CD1c-positive myeloid dendritic cell (primary cell): Measurements from ENCODE around the gene BANF1.
A peak's percentile ranks its signal among the peaks of the same experiment; 100 is the strongest.

Source experiments
- DNase-seq: peaks from one replicate; pipeline ENCODE4 v3.0.0-alpha.2; 2016; ENCODE audit errors: extremely low spot score

The BANF1 gene

GRCh38 chr11:66001942-66002647, at the start of gene BANF1, which contains the start of gene EIF1AD:
BANF1 (plus strand) TSS chr11:66002503; CDS start chr11:66003251, 748 bp downstream.
EIF1AD (minus strand) TSS chr11:66002157; CDS start chr11:66000389, 1,768 bp downstream.
- peak; percentile 97 for DNase-seq

DNA sequence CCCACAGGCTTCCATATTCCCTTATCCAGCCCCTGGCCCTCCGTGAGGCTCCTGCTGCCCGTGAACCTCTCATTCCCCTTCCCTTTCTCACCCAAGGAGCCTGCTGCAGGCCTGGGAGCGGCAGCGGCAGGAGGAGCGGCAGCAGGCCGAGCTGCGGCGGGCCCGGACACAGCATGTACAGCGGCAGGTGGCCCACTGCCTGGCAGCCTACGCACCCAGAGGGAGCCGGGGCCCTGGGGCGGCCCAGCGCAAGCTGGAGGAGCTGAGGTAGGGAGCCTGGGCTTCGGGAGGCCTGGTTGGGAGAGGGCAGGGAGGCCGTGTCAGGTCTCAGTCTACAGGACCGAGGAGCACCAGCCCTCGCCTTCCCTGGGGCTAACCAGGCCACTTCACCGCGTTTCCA, 48.8 kb upstream of the BANF1 start:
- no peak for DNase-seq

GRCh38 chr11:65954771-65955170, 47.5 kb upstream of the BANF1 start:
- DNase-seq = no peak

DNA sequence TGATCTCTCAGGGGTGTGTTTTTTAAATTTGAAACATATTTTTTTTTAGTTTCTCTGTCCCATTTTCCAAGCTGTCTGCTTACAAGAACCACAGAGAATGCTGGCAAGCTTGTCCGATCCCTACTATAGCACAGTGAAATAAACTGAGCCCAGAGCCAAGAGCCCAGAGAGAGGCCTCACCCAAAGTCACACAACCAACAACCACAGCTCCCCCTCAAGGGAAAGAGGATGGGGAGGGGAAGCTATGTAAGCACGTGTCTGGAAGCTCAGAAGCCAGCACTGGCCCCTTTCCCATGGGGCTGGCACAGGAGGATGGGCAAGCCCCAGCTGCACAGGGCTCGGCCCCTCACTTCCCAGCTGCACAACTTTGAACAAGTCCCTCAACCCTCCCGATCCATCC, 44.0 kb upstream of the BANF1 start:
- no peak for DNase-seq

DNA sequence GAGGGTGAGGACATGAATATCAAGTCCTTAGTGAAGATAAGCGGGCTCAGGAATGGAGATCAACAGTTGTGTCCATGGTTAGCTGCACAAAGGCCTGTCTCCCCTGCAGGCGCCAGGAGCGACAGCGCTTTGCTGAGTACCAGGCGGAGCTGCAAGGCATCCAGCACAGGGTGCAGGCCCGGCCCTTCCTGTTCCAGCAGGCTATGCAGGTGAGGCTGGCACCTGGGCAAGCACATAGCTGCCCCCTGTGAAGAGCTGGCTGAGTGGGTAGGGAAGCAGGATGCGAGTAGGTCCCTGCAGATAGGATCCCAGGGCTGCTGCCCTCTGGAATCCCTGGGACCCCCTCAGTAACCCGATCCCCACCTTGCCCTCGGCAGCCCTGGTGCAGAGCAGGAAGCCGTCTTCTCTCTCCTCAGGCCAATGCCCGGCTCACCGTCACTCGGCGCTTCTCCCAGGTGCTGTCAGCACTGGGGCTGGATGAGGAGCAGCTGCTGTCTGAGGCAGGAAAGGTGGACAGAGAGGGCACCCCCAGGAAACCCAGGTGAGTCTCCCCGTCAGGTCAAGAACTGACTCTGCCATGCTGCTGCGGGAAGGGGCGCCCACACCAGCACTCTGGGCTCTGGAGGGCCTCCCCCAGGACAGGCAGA, 43.4 kb upstream of the BANF1 start:
- DNase-seq = no peak

DNA sequence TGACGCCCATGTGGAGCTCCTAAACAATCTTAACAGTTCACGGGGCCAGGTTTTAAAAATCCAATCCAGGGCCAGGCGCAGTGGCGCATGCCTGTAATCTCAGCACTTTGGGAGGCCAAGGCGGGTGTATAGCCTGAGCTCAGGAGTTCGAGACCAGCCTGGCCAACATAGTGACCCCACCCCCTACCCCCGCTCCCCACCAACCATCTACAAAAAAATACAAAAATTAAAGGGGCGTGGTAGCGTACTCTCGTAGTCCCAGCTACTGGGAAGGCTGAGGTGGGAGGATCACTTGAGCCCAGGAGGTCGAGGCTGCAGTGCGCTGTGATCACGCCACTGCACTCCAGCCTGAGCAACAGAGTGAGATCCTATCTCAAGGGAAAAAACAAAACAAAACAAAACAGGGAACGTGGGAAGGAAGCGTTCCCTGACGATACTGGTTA, 41.5 kb upstream of the BANF1 start:
- DNase-seq = no peak

DNA sequence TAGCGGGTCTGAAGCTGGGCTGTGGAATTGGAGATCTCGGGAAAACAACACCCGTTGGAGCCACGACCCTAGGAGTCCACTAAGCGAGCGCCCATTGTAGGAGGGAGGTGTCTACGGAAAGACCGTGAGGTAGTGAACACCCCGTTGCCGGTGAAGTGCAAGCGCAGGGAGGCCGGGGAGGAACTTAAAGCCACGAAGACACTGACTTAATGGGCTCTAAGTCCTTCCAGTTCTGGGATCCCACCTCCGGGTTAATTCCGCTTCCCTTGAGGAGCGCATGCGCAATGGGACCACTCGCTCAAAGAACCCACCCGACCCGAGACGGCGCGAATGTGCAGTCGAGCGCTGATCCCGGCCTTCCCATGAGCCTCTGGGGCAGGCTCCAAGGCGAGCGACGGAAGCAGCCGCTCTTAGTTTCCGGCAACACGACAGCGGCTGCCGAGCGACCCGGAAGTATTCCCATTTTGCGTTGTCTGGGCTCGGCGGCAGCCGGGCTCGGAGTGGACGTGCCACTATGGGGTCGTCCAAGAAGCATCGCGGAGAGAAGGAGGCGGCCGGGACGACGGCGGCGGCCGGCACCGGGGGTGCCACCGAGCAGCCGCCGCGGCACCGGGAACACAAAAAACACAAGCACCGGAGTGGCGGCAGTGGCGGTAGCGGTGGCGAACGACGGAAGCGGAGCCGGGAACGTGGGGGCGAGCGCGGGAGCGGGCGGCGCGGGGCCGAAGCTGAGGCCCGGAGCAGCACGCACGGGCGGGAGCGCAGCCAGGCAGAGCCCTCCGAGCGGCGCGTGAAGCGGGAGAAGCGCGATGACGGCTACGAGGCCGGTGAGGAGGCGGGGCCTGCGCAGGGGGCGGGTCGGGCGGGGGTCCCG, 40.8 kb upstream of the BANF1 start, which contains the start of gene SART1:
Gene SART1 (plus strand): TSS at position 468 of the 874 bp plus-strand sequence. CDS start 47 bp downstream, at position 515.
- peak; percentile 98 for DNase-seq

DNA sequence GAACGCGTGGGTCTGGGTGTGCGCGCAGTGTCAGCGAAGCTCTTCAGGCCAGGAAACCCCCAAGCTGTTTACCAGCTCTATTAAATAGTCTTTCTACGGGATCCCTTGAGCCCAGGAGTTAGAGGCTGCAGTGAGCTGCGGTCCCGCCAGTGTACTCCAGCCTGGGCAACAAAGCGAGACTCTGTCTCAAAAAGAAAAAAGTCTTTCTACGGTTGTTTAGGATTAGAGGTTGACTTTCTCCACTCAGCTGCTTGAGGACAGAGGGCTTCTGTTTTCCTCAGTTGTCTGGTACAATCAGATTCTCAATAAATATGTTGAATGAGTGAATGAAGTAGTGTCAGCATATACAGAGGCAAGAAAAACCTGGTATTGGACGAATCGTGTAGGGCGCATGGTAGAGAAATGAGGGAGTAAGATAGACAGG, 40.1 kb upstream of the BANF1 start:
- DNase-seq = no peak

- DNase-seq = no peak
Measured at GRCh38 chr11:65964906-65965305, 37.4 kb upstream of the BANF1 start.

- no peak for DNase-seq
Measured at GRCh38 chr11:65965986-65966762, 36.1 kb upstream of the BANF1 start.

DNA sequence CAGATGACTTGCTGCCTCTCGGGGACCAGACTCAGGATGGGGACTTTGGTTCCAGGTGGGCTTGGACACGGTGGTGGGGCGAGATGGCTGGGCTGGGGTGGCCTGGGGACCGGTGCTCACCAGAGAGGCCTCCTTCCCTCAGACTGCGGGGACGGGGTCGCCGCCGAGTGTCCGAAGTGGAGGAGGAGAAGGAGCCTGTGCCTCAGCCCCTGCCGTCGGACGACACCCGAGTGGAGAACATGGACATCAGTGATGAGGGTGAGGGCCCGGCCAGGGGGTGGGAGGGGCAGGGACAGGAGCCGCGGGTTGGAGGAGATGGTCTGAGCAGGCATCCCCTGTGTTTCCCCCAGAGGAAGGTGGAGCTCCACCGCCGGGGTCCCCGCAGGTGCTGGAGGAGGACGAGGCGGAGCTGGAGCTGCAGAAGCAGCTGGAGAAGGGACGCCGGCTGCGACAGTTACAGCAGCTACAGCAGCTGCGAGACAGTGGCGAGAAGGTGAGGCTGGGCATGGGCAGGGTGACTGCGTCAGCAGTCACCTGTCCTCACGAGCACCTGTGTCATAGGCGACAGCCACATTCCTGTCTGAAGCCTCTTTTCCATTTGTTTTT, 34.9 kb upstream of the BANF1 start:
- no peak for DNase-seq

DNA sequence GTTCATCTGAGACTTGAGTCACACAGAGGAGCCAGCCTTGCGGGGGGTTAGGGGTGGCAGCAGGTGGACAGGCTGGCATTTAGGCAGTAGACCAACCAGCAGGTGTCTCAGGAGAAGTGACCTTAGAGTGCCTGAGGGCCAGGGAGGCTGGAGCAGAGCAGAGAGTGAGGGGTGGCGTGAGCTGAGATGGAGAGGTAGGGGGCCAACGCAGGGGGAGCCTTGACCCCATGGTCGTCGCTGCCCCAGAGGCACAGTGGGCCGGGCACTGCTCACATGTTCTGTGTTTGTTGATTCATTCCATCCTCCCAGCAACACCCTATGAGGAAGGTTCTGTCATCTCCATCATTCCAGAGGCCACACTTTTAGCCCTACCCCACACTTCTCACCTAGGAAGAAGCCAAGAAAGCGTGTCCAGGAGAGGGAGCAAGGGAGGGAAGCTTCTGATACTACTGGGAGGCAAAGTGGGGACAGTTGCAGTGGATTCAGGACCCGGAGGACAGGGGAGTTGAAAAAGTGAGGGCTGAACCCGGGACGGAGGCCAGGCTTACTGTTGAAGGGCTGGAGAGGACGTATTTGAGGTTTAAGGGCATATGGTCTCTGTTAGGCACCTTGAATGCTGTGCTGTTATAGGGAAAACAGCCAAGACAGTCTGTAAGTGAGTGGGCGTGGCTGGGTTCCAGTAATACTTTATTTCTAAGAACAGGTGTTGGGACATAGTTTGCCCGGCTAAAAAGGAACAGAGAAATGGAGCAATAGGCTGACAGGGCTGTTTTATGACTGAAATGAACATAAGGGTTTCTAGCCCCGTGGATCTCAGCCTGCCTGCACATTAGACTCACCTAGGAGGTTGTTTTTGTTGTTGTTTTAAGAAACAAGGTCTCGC, 33.5 kb upstream of the BANF1 start:
- DNase-seq = peak; percentile 86

- no peak for DNase-seq
Measured at GRCh38 chr11:65972116-65972515, 30.2 kb upstream of the BANF1 start.

DNA sequence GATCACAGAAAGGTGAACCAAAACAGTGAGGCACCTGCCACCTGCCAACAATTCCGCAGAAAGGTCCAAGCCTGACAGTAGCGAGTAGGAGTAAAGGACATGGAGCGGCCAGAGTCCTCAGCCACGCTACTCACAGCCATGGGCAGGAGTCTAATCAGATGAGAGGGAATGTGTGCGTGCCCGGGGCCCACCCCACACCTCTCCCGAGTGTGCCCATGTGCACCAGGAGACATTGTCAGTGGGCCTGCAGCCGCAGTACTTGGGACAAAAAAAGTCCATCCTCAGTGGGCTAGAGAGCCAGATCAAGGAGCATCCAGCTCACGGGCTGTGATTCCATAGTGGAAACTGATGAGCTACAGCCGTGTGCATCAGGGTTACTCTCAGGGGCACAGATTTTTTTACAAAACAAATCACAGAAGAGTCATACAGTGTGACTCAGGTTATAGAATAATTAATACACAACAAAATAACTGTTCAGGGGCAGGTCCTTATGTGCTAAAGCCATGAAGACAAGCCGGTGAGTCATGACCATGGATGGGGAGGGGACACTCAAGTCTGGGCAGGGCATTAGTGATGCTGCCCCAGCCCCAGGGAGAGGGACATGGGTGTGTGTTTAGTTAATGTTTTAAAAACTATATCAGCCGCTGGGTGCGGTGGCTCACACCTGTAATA, 28.7 kb upstream of the BANF1 start:
- no peak for DNase-seq

GRCh38 chr11:65975771-65976170, 26.5 kb upstream of the BANF1 start:
- DNase-seq = peak; percentile 59

- DNase-seq = no peak
Measured at GRCh38 chr11:65976216-65977176, 25.8 kb upstream of the BANF1 start.

GRCh38 chr11:65977621-65978390, 24.5 kb upstream of the BANF1 start:
- DNase-seq = no peak
